Endodermal cell (in vitro differentiated cells): ENCODE data around the gene ITPKC. TPM values are rescaled to one million over a fixed set of nuclear protein-coding genes. Genes with fewer than 3 reads are reported as not detected.
"Not testable (repeated sequence)": the region's sequence is repeated elsewhere in the genome, so short reads cannot be mapped to it uniquely, and the experiment has no call there.

Experiments
- DNase-seq: peaks from one replicate; pipeline ENCODE4 v3.0.0-alpha.2; 2017
- H3K27ac ChIP-seq: 2 replicates; pipeline ENCODE4 v1.5.1; 2013; ENCODE audit warnings: mild to moderate bottlenecking, low read depth, low read length, moderate library complexity
- H3K27me3 ChIP-seq: 2 replicates; pipeline ENCODE4 v1.6.1; 2013; ENCODE audit warnings: mild to moderate bottlenecking, low read length, moderate library complexity; ENCODE audit not compliant: insufficient read depth, control insufficient read depth, poor library complexity, severe bottlenecking
- H3K36me3 ChIP-seq: 2 replicates; pipeline ENCODE4 v1.7.0; 2013; ENCODE audit warnings: mild to moderate bottlenecking, low read length, moderate library complexity; ENCODE audit not compliant: control insufficient read depth, insufficient read depth
- H3K4me1 ChIP-seq: one replicate; pipeline ENCODE4 v1.7.0; 2013; ENCODE audit warnings: low read length; ENCODE audit not compliant: control insufficient read depth, insufficient read depth
- H3K4me3 ChIP-seq: 2 replicates; pipeline ENCODE4 v1.5.1; 2013; ENCODE audit warnings: mild to moderate bottlenecking, low read length, moderate library complexity
- H3K9ac ChIP-seq: 2 replicates; pipeline ENCODE4 v1.6.1; 2013; ENCODE audit warnings: mild to moderate bottlenecking, low read length, moderate library complexity; ENCODE audit not compliant: poor library complexity, severe bottlenecking; ENCODE audit errors: extremely low read depth
- H3K9me3 ChIP-seq: 2 replicates; pipeline ENCODE4 v1.6.1; 2013; ENCODE audit warnings: mild to moderate bottlenecking, low read length, moderate library complexity; ENCODE audit not compliant: control insufficient read depth
- H3K27ac Mint-ChIP-seq: 2 replicates; pipeline ENCODE4 v1.8.0; 2020; ENCODE audit warnings: mixed read lengths
- H3K27me3 Mint-ChIP-seq: 2 replicates; pipeline ENCODE4 v1.8.0; 2021; ENCODE audit warnings: mild to moderate bottlenecking, mixed read lengths; ENCODE audit not compliant: insufficient read depth
- H3K36me3 Mint-ChIP-seq: 2 replicates; pipeline ENCODE4 v1.8.0; 2020; ENCODE audit warnings: low read depth, mixed read lengths
- H3K4me1 Mint-ChIP-seq: 2 replicates; pipeline ENCODE4 v1.8.0; 2020; ENCODE audit warnings: mixed read lengths
- H3K4me3 Mint-ChIP-seq: 2 replicates; pipeline ENCODE4 v1.8.0; 2020; ENCODE audit warnings: mild to moderate bottlenecking, moderate library complexity, mixed read lengths
- H3K9me3 Mint-ChIP-seq: 2 replicates; pipeline ENCODE4 v1.8.0; 2020; ENCODE audit warnings: mild to moderate bottlenecking, mixed read lengths
- CTCF ChIP-seq: fragments of 200-600 bp; sonication (generic); conservative IDR thresholded peaks from 2 replicates; pipeline ENCODE4 v1.5.0; 2021; ENCODE audit warnings: antibody characterized with exemption, mild to moderate bottlenecking
- WGBS, 2 experiments: methylation state at CpG; one replicate each; pipeline versions ENCODE4 v1.1.5 to v1.1.7; 2013; ENCODE audit warnings: missing lambda C conversion rate in 2 of 2, mixed read lengths in 1 of 2; ENCODE audit not compliant: insufficient coverage in 1 of 2, insufficient read length in 1 of 2; 5-methylcytosine and 5-hydroxymethylcytosine counted together
- total RNA-seq, 2 donors: library from RNA; stranded (reverse); fragmentation: NEBNext Ultra II Directional in 1 of 2; extraction: Animal tissue kit (Norgen Biotek cat#: 25700) in 1 of 2; gene quantifications; 2 replicates in 1 of 2; 3 replicates in 1 of 2; pipeline ENCODE4 v1.2.1, GENCODE V29; 2021

ITPKC gene
- total RNA-seq, 2 donors from 2014 or later, result 9.9 to 11.1 TPM

DNA sequence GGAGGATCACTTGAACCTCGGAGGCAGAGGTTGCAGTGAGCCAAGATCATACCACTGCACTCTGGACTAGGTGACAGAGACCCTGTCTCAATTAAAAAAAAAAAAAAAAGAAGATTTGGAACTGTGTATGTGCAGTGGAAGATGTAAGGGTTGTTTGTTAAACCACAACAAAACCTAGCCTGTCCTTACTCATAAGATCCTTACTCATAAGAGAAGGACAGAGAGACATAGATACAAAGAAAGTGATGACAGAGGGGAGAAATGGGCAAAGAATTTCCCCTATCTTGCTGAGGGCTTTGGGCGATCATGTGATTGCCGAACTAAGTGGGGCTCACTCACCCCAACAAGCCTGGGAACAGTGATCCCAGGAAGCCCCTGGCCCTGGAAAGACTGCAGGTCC, 7.9 kb downstream of the ITPKC start:
- Histone ChIP-seq H3K9ac (no peak overlapping the region), H3K9me3 (no peaks in the 10 kb centered on the region), H3K4me1 (no peaks in the 10 kb centered on the region), H3K36me3 (peaks cover 61% of the 10 kb centered on the region), H3K27ac (no peak overlapping the region), H3K4me3 (no peak overlapping the region), H3K27me3 (no peaks in the 10 kb centered on the region)
- H3K4me1 Mint-ChIP-seq, result no peaks in the 10 kb centered on the region
- no peak for DNase-seq
- 96 to 100% methylated on average over 3 of the region's 3 CpGs for WGBS, 2 experiments
- H3K9me3 Mint-ChIP-seq, result no peaks in the 10 kb centered on the region
- no peak overlapping the region for H3K27ac Mint-ChIP-seq
- no peak for TF ChIP-seq CTCF
- no peak overlapping the region for H3K4me3 Mint-ChIP-seq
- no peaks in the 10 kb centered on the region for H3K27me3 Mint-ChIP-seq
- H3K36me3 Mint-ChIP-seq, result peaks cover 69% of the 10 kb centered on the region

DNA sequence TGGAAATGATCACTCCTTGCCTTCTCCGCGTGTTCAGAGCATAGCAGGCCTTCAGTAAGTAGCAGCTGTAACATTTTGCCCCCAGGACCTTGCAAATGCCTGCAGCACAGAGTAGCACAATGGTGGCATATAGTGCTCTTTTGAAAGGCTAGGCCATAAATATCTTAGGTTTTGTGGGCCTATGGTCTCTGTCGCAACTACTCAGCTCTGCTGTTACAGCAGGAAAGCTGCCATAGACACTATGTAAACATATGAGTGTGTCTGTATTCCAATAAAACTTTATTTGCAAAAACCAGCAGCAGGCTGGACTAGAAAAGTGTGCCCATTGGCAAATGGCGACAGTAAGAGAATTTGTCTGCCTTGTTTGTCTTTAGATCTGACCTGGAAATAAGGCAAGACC, 9.4 kb downstream of the ITPKC start:
- peaks cover 65% of the 10 kb centered on the region for H3K36me3 Mint-ChIP-seq
- H3K4me3 Mint-ChIP-seq, result no peak overlapping the region
- no peaks in the 10 kb centered on the region for H3K9me3 ChIP-seq

GRCh38 chr19:40730065-40730464, 13.2 kb downstream of the ITPKC start:
- not testable (repeated sequence) for DNase-seq, H3K27me3 ChIP-seq, H3K27ac ChIP-seq, H3K9me3 ChIP-seq, H3K9me3 Mint-ChIP-seq, H3K27ac Mint-ChIP-seq, H3K4me3 ChIP-seq, H3K4me1 Mint-ChIP-seq, H3K27me3 Mint-ChIP-seq, H3K9ac ChIP-seq, H3K4me1 ChIP-seq, H3K4me3 Mint-ChIP-seq
- peaks cover 71% of the 10 kb centered on the region for H3K36me3 Mint-ChIP-seq
- peaks cover 68% of the 10 kb centered on the region for H3K36me3 ChIP-seq
- 71 to 95% methylated on average over 3 to 5 of the region's 5 CpGs for WGBS, 2 experiments

More for the DNA sequence above, 9.4 kb downstream of the ITPKC start:
- Histone ChIP-seq H3K27me3 (no peaks in the 10 kb centered on the region), H3K9ac (no peak overlapping the region), H3K36me3 (peaks cover 62% of the 10 kb centered on the region), H3K27ac (no peak overlapping the region), H3K4me1 (no peaks in the 10 kb centered on the region), H3K4me3 (no peak overlapping the region)
- TF ChIP-seq CTCF, result no peak
- Mint-ChIP-seq H3K9me3 (no peaks in the 10 kb centered on the region), H3K27me3 (no peaks in the 10 kb centered on the region), H3K27ac (no peak overlapping the region), H3K4me1 (no peaks in the 10 kb centered on the region)
- 93 to 97% methylated on average over 4 of the region's 4 CpGs for whole genome bisulfite sequencing, 2 experiments
- no peak for DNase-seq

GRCh38 chr19:40732304-40732703, 15.4 kb downstream of the ITPKC start:
- H3K36me3 ChIP-seq, result peaks cover 70% of the 10 kb centered on the region
- not testable (repeated sequence) for H3K9me3 Mint-ChIP-seq, H3K9me3 ChIP-seq, H3K4me3 Mint-ChIP-seq, H3K27me3 ChIP-seq, H3K27ac Mint-ChIP-seq, H3K27ac ChIP-seq, H3K27me3 Mint-ChIP-seq, H3K4me1 ChIP-seq, H3K9ac ChIP-seq, H3K4me1 Mint-ChIP-seq, H3K4me3 ChIP-seq, DNase-seq
- WGBS, 2 experiments, result 93 to 94% methylated on average over 4 to 16 of the region's 16 CpGs
- H3K36me3 Mint-ChIP-seq, result peaks cover 71% of the 10 kb centered on the region
